GM23338 (cell line): ENCODE measurements around the gene AP4M1.

ENCODE experiments used
- CREB1 ChIP-seq: fragments of 250-450 bp; sonication (Bioruptor Pico); IDR thresholded peaks from 2 replicates; pipeline ENCODE4 v1.5.0; 2020; ENCODE audit warnings: low read depth, mild to moderate bottlenecking, moderate library complexity
- CTCF ChIP-seq, 2 experiments: fragments of 200-600 bp in 1 of 2; sonication (generic) in 1 of 2; conservative IDR thresholded peaks; 2 replicates each; pipeline versions ENCODE4 v1.5.1 to v1.6.1; 2016 to 2017; ENCODE audit warnings: antibody characterized with exemption in 2 of 2, low read depth in 2 of 2, mild to moderate bottlenecking in 2 of 2, moderate library complexity in 1 of 2
- ETS1 ChIP-seq: IDR thresholded peaks from 2 replicates; pipeline ENCODE4 v1.6.1; 2016; ENCODE audit warnings: antibody characterized with exemption
- EZH2 ChIP-seq: fragments of 200-600 bp; sonication (generic); IDR thresholded peaks from one replicate; pipeline ENCODE4 v1.8.0; 2017; ENCODE audit warnings: antibody characterized with exemption, mild to moderate bottlenecking, low read depth; ENCODE audit not compliant: unreplicated experiment
- EZH2phosphoT487 ChIP-seq: fragments of 200-600 bp; sonication (generic); IDR thresholded peaks from one replicate; pipeline ENCODE4 v1.8.1; 2018; ENCODE audit warnings: antibody characterized with exemption; ENCODE audit not compliant: unreplicated experiment
- JUNB ChIP-seq: IDR thresholded peaks from one replicate; pipeline ENCODE4 v1.6.1; 2016; ENCODE audit warnings: antibody characterized with exemption; ENCODE audit not compliant: unreplicated experiment
- NANOG ChIP-seq: IDR thresholded peaks from 2 replicates; pipeline ENCODE4 v1.6.1; 2016; ENCODE audit warnings: antibody characterized with exemption, borderline replicate concordance
- POLR2AphosphoS5 ChIP-seq: IDR thresholded peaks from 2 replicates; pipeline ENCODE4 v1.6.1; 2016; ENCODE audit warnings: antibody characterized with exemption, low read depth
- REST ChIP-seq: IDR thresholded peaks from one replicate; pipeline ENCODE4 v1.6.1; 2018; ENCODE audit warnings: antibody characterized with exemption; ENCODE audit not compliant: unreplicated experiment
- STAT1 ChIP-seq: IDR thresholded peaks from one replicate; pipeline ENCODE4 v1.6.1; 2016; ENCODE audit warnings: antibody characterized with exemption; ENCODE audit not compliant: unreplicated experiment
- ZNF114 ChIP-seq: fragments of 250-450 bp; sonication (Bioruptor Pico); IDR thresholded peaks from 2 replicates; pipeline ENCODE4 v1.5.0; 2020; ENCODE audit warnings: mild to moderate bottlenecking, moderate library complexity
- ZNF331 ChIP-seq: fragments of 250-450 bp; sonication (Bioruptor Pico); IDR thresholded peaks from 2 replicates; pipeline ENCODE4 v1.5.0; 2020; ENCODE audit warnings: low read depth, mild to moderate bottlenecking, moderate library complexity
- ZNF462 ChIP-seq: fragments of 250-450 bp; sonication (Bioruptor Pico); IDR thresholded peaks from 2 replicates; pipeline ENCODE4 v1.5.0; 2020; ENCODE audit warnings: mild to moderate bottlenecking, moderate library complexity

GRCh38 chr7:100085515-100085914, 15.9 kb upstream of the AP4M1 start:
- TF ChIP-seq CTCF (conservative IDR thresholded peaks at IDR 0.05; ENCODE audit: low read depth in 2 of 2): no peak
- no peak for TF ChIP-seq JUNB
- TF ChIP-seq POLR2AphosphoS5: no peak
- no peak for TF ChIP-seq EZH2
- TF ChIP-seq REST: no peak
- no peak for TF ChIP-seq ETS1
- no peak for TF ChIP-seq EZH2phosphoT487
- no peak for TF ChIP-seq STAT1
- TF ChIP-seq CREB1 (CRISPR knock-in tag): no peak
- TF ChIP-seq NANOG: no peak
- no peak for TF ChIP-seq ZNF331 (CRISPR knock-in tag)
- TF ChIP-seq ZNF114: no peak
- TF ChIP-seq ZNF462 (CRISPR knock-in tag): no peak
